CD4-positive, alpha-beta T cell treated with Interleukin-4 for 4 hours (primary cell): ENCODE data around the gene GRK3.

Source experiments
- DNase-seq: peaks from one replicate; pipeline ENCODE4 v3.0.0-alpha.2; 2020

Gene GRK3

GRCh38 chr22:25669253-25670069, 105.0 kb downstream of the GRK3 start:
- no peak for DNase-seq

GRCh38 chr22:25670070-25670461, 105.6 kb downstream of the GRK3 start:
- no peak for DNase-seq

GRCh38 chr22:25672289-25673084, 108.0 kb downstream of the GRK3 start:
- DNase-seq = no peak

- no peak for DNase-seq
These were observed 109.2 kb downstream of the GRK3 start for GRCh38 chr22:25673713-25674112.

- no peak for DNase-seq
These were observed 113.2 kb downstream of the GRK3 start for GRCh38 chr22:25677631-25678030.

GRCh38 chr22:25680051-25680450, 115.6 kb downstream of the GRK3 start:
- no peak for DNase-seq

- no peak for DNase-seq
These were observed 116.5 kb downstream of the GRK3 start for GRCh38 chr22:25680956-25681355.

GRCh38 chr22:25682109-25682508, 117.6 kb downstream of the GRK3 start:
- DNase-seq = no peak

- no peak for DNase-seq
These were observed 124.2 kb downstream of the GRK3 start for GRCh38 chr22:25688627-25689026.

GRCh38 chr22:25689631-25690030, 125.2 kb downstream of the GRK3 start:
- DNase-seq = no peak

GRCh38 chr22:25690798-25691197, 126.3 kb downstream of the GRK3 start:
- DNase-seq = no peak

GRCh38 chr22:25692397-25693267, 128.2 kb downstream of the GRK3 start:
- DNase-seq = no peak

- DNase-seq = no peak
These were observed 128.7 kb downstream of the GRK3 start for GRCh38 chr22:25693268-25693565.

- no peak for DNase-seq
These were observed 129.9 kb downstream of the GRK3 start for GRCh38 chr22:25694196-25694907.

- no peak for DNase-seq
These were observed 130.7 kb downstream of the GRK3 start for GRCh38 chr22:25695146-25695545.

- DNase-seq = no peak
These were observed 132.3 kb downstream of the GRK3 start for GRCh38 chr22:25696763-25697162.

GRCh38 chr22:25697181-25697664, 132.7 kb downstream of the GRK3 start:
- DNase-seq = no peak

- DNase-seq = no peak
These were observed 133.5 kb downstream of the GRK3 start for GRCh38 chr22:25697978-25698377.

- no peak for DNase-seq
These were observed 134.0 kb downstream of the GRK3 start for GRCh38 chr22:25698461-25698860.

GRCh38 chr22:25698978-25699377, 134.5 kb downstream of the GRK3 start:
- DNase-seq = no peak

GRCh38 chr22:25701056-25701780, 136.7 kb downstream of the GRK3 start:
- no peak for DNase-seq

GRCh38 chr22:25702040-25702439, 137.6 kb downstream of the GRK3 start:
- no peak for DNase-seq
